Measurements from ENCODE around the gene VIPR2.

- no peak for TF ChIP-seq CTCF (IDR thresholded peaks at IDR 0.05)
- no peak for TF ChIP-seq POLR2A (IDR thresholded peaks at IDR 0.05)
Observed at GRCh38 chr7:159006610-159007130, 138.0 kb downstream of the VIPR2 start.
